ENCODE data around the gene PNMA8A.
"Not testable (repeated sequence)": the region's sequence is repeated elsewhere in the genome, so short reads cannot be mapped to it uniquely, and the experiment has no call there.

Gene PNMA8A

DNA sequence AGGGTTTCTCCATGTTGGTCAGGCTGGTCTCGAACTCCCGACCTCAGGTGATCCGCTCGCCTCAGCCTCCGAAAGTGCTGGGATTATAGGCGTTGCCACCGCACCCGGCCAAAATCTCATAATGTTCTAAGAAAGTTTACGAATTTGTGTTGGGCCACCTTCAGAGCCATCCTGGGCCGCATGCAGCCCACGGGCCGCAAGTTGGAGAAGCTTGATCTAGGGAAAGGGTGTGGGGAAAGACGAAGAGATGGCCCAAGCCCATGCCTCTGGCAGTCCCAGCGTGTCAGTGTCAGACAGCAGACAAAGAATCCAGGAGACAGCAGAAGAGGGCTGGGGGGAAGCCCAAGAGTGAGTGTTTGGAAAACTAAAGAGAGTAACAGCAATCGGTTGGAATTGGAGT, 25.3 kb downstream of the PNMA8A start:
- no peak overlapping the region for H3K27ac Mint-ChIP-seq

DNA sequence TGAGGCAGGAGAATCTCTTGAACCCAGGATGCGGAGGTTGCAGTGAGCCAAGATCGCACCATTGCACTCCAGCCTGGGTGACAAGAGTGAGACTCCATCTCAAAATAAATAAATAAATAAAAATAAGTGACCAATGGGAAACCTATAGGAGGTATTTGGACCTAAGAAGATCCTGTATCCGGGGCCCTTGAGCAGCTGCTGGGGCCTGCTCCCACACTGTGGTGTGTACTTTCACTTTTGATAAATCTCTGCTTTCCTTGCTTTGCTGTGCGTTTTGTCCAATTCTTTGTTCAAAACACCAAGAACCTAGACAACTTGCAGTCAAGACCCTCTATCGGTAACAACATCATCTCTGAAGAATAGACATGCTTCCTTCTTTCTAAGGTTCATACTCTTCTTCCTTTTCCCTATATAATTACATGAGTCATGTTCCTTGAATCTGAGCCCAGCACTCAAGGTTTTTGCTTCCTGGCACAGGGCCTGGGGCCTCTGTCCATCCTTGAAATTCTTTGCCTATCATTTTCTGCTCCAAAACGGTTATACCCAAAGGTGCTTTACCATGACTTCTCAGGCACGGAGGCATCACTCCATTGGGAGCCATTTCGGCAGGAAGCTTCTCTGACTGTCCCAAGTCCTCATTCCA, 28.4 kb downstream of the PNMA8A start:
- Mint-ChIP-seq H3K27ac (no peak overlapping the region), H3K4me1 (no peaks in the 10 kb centered on the region), H3K27me3 (peaks cover 6 to 17% of the 10 kb centered on the region in 2 donors), H3K4me3 (no peak overlapping the region), H3K36me3 (no peaks in the 10 kb centered on the region), H3K9me3 (no peaks in the 10 kb centered on the region)
- DNase-seq = no peak
- ATAC-seq (replicated peaks) = no peak

More for the DNA sequence above, 25.3 kb downstream of the PNMA8A start:
- H3K36me3 Mint-ChIP-seq = no peaks in the 10 kb centered on the region
- H3K4me3 Mint-ChIP-seq = no peak overlapping the region
- H3K9me3 Mint-ChIP-seq = peaks cover 7 to 8% of the 10 kb centered on the region in 2 donors
- no peak for ATAC-seq (replicated peaks)
- no peaks in the 10 kb centered on the region for H3K4me1 Mint-ChIP-seq
- no peak for DNase-seq
- H3K27me3 Mint-ChIP-seq = peaks cover 6 to 27% of the 10 kb centered on the region in 2 donors

DNA sequence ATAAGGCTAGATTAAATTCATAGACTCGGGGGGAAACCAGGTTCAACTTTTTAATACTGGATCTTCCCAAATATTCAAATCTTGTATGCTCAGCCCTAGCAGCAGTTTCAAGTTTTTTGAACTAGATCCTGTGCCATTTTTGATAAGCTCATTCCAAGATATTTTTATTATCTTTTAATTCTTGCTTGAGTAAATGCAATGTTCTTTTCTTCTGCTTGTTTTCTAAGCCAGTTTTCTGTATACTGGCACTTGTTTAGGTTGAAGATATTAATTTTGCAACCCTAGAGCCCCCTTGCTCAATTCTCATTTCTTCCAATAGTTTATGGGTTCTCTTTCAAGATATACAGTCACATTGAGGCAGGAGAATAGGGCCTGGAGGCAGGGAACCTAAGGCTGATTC, 29.5 kb downstream of the PNMA8A start:
- Mint-ChIP-seq H3K4me3 (no peak overlapping the region), H3K27ac (no peak overlapping the region)

DNA sequence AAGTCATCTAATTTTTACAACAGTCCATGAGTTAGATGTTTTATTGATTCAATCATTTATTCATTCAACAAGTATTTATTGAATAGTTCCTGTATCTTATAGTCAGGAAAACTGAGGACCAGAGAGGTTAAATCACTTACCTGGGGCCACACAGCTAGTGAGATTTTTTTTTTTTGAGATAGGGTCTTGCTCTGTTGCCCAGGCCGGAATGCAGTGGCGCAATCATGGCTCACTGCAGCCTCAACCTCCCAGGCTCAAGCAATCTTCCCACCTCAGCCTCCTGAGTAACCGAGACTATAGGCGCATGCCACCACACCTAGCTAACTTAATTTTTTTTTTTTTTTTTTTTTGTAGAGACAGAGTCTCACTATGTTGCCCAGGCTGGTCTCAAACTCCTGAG, 35.7 kb downstream of the PNMA8A start:
- H3K4me3 Mint-ChIP-seq; H3K36me3 Mint-ChIP-seq; H3K27ac Mint-ChIP-seq; H3K4me1 Mint-ChIP-seq; H3K9me3 Mint-ChIP-seq; ATAC-seq (replicated peaks); DNase-seq: not testable (repeated sequence)
- H3K27me3 Mint-ChIP-seq = peaks cover 20 to 33% of the 10 kb centered on the region in 2 donors

More for the DNA sequence above, 29.5 kb downstream of the PNMA8A start:
- Mint-ChIP-seq H3K9me3 (no peaks in the 10 kb centered on the region), H3K27me3 (peaks cover 0 to 10% of the 10 kb centered on the region in 2 donors), H3K4me1 (no peaks in the 10 kb centered on the region), H3K36me3 (no peaks in the 10 kb centered on the region)
- ATAC-seq (replicated peaks) = no peak
- no peak for DNase-seq

DNA sequence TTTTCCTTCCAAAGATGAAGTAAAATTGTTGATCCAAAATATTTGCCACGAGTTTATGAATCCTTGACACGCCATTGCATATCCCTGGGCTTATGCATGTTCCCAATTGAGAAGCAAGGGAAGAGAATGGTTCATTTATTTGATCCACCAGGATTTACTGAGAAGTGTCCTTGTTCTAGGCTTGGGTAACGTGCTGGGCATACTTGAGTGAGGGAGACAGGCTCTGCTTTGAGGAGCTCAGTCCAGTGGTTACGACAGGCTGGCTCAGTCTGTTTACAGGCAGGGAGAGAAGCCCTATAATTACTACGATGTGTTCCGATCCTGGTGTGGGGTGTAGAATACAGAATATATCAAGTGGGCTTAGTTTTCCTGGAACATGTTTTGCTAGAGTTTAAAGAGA, 36.4 kb downstream of the PNMA8A start:
- Mint-ChIP-seq H3K4me1 (no peaks in the 10 kb centered on the region), H3K9me3 (no peaks in the 10 kb centered on the region), H3K27me3 (peaks cover 27 to 39% of the 10 kb centered on the region in 2 donors), H3K27ac (no peak overlapping the region), H3K36me3 (no peaks in the 10 kb centered on the region), H3K4me3 (no peak overlapping the region)
- DNase-seq (no peak), ATAC-seq (replicated peaks) (no peak)

DNA sequence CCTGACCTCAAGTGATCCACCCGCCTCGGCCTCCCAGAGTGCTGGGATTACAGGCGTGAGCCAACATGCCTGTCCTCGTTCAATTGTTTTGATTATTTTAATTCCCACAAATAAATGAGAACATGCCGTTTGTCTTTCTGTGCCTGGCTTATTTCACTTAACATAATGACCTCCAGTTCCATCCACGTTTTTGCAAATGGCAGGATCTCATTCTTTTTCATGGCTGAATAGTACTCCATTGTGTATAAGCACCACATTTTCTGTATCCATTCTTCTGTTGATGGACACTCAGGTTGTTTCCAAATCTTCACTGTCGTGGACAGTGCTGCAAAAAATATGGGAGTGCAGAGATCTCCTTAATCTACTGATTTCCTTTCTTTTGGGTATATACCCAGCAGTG, 37.9 kb downstream of the PNMA8A start:
- H3K27me3 Mint-ChIP-seq = peaks cover 39 to 55% of the 10 kb centered on the region in 2 donors
- H3K4me3 Mint-ChIP-seq; H3K4me1 Mint-ChIP-seq; DNase-seq; H3K36me3 Mint-ChIP-seq; H3K9me3 Mint-ChIP-seq; H3K27ac Mint-ChIP-seq; ATAC-seq (replicated peaks): not testable (repeated sequence)

DNA sequence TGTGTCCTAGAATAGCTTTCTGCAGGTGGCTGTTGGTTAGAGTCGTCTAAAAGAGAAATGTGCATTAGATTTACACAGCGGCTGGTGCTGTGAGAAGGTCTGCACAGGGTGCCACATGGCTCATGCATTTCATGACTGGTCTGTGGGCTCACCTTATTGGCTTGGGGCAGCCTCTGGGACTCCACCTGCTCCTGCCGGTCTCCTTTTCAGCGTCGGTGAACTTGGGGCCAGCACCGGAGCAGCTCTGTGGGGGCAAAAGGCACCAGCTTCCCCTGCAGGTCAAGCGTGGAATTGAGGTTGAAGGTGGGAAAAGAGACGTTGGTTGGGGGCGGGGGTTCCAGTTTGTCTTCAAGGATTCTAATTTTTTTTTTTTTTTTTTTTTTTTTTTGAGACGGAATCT, 39.5 kb downstream of the PNMA8A start:
- H3K27me3 Mint-ChIP-seq = peaks cover 56 to 71% of the 10 kb centered on the region in 2 donors
- peaks cover 14 to 15% of the 10 kb centered on the region in 2 donors for H3K4me1 Mint-ChIP-seq
- DNase-seq = no peak
- no peak overlapping the region for H3K27ac Mint-ChIP-seq
- no peak overlapping the region for H3K4me3 Mint-ChIP-seq
- peaks cover 0 to 1% of the 10 kb centered on the region in 2 donors for H3K36me3 Mint-ChIP-seq
- no peaks in the 10 kb centered on the region for H3K9me3 Mint-ChIP-seq
- ATAC-seq (replicated peaks) = peak in 1 of 2 donors; percentile 21

DNA sequence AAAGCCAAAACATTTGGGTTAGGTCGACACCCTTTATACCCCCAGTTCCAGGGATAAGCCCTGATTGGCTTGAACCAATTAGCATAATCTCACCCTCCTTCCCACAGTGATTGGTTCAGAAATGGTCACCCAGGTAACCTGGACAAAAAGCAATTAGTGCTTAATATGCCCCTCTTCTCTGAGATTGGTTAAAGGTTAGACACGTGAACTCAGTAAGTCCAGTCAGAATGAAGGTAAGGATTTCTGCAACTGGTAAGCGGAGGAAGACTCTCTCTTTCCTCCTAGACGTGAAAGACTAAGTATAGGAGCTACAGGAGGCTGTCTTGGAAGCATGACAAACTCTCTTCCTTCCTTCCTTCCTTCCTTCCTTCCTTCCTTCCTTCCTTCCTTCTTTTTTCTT, 41.4 kb downstream of the PNMA8A start:
- Mint-ChIP-seq H3K27me3 (peaks cover 67 to 84% of the 10 kb centered on the region in 2 donors), H3K4me1 (peaks cover 22 to 25% of the 10 kb centered on the region in 2 donors), H3K27ac (no peak overlapping the region), H3K9me3 (no peaks in the 10 kb centered on the region), H3K36me3 (peaks cover 0 to 2% of the 10 kb centered on the region in 2 donors), H3K4me3 (no peak overlapping the region)
- DNase-seq = no peak
- no peak for ATAC-seq (replicated peaks)

DNA sequence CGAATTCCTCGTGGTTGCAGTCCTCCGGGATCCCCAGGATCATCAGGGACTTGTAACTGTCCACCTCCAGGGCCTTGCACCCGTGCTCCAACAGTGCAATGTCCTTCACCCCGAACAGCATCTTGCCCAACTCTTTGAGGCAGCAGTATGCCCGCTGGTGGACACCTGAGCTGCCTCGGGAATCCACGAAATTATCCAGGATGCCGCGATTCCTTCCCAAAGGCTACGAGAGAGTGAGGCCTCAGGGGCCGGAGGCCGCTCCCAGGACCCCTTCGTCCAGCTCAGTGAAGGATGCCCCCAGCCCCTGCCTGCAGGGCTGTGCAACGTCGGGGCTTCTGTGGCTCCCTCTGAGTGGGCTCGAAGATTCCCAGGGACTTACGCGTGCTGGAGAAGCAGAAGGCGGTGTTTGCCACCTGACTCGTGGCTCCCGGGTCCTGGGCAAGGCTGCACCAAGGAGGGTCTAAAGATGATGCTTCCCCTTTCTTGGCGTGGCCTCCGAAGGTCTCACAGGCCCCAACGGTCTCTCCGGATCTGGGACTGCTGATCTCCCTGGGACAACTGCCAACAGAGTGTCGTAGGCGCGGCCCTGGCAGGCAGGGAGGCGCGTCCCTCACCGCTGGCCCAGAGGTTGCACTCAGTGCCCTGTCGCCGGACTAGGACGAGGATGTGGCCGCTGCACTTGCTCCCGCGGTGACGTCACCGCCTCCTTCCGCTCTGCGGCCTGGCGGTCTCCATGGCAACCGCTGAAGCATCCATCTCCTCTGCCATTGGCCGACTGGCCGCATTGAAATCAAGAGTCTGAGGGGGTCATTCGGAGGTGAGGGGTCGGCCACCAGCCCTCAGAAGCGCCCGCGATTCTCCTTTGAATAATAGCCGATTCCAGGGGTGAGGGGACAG, 42.9 kb downstream of the PNMA8A start, which contains the start of gene PNMA8C:
PNMA8C (minus strand) TSS at position 698 of the 897 bp plus-strand sequence; CDS start at position 121, 577 bp downstream.
- peaks cover 22 to 25% of the 10 kb centered on the region in 2 donors for H3K4me1 Mint-ChIP-seq
- peak; percentile 68 to 75 for ATAC-seq (replicated peaks)
- H3K27ac Mint-ChIP-seq = peak within 1 kb of the TSS; percentile 88
- DNase-seq = peak; percentile 43
- H3K36me3 Mint-ChIP-seq = peaks cover 0 to 2% of the 10 kb centered on the region in 2 donors
- H3K4me3 Mint-ChIP-seq = peak within 1 kb of the TSS; percentile 79 to 86
- no peaks in the 10 kb centered on the region for H3K9me3 Mint-ChIP-seq
- peaks cover 65 to 87% of the 10 kb centered on the region in 2 donors for H3K27me3 Mint-ChIP-seq

DNA sequence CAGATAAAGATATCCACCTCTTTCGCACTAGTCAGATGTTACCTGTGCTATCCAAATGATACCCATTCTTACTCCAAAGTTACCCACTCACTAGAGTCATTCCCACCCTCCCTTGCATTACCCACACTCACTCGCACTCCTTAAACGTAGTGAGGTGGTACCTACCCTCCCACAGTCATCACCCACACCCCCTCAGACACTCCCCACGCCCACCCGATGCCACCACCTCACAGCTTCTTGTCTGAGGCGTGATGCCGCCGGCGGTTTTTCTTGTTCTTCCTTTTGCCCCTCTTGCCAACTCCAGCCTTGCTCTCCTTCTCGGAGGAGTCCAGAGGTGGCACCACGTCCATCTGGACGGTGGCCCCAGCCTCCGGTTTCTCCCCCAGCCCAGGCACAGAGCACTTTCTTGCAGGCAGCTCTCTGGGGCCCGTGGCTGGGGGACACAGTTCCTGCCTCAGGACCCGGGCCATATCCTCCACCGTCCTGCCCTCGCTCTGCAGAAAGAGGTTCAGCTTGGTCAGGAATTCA, 43.8 kb downstream of the PNMA8A start:
- H3K36me3 Mint-ChIP-seq = peaks cover 0 to 2% of the 10 kb centered on the region in 2 donors
- peaks cover 22 to 25% of the 10 kb centered on the region in 2 donors for H3K4me1 Mint-ChIP-seq
- ATAC-seq (replicated peaks) = no peak
- H3K9me3 Mint-ChIP-seq = no peaks in the 10 kb centered on the region
- no peak for DNase-seq
- peak overlapping the region in 1 of 2 donors; percentile 84 for H3K4me3 Mint-ChIP-seq
- H3K27ac Mint-ChIP-seq = no peak overlapping the region
- H3K27me3 Mint-ChIP-seq = peaks cover 69 to 94% of the 10 kb centered on the region in 2 donors

DNA sequence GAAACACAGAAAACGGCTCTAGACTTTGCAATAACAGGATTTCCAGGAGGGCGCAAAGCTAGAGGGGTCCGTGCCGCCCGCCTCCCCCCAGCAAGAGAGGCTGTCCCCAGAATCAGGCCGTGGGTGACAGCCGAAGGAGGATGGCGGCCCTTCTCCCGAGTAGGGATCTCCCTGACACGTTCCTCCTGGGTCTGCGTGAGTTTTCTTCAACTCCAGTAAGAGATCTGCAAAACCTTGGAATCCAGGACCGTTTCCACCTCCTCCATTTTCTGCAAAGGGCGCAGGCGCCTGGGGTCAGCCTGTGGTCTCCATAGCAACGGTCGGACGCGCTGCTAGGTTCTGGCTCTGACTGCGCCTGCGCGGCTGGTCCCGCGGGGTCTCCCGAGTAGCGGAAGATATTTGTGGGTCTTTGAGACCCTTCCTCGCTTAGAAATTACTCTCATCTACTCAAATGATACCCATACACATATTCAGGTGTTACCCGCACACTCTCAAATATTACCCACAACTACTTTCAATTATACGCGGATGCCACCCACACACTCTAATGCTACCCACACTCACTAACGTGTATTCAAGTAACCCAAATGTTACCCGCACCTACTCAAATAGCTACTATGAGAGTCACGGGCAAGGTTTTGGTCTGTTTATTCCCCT, 44.7 kb downstream of the PNMA8A start:
- peak; percentile 43 for DNase-seq
- peak; percentile 73 to 75 for ATAC-seq (replicated peaks)
- H3K27me3 Mint-ChIP-seq = peaks cover 70 to 90% of the 10 kb centered on the region in 2 donors
- peaks cover 0 to 2% of the 10 kb centered on the region in 2 donors for H3K36me3 Mint-ChIP-seq
- no peaks in the 10 kb centered on the region for H3K9me3 Mint-ChIP-seq
- peak overlapping the region; percentile 84 to 85 for H3K4me3 Mint-ChIP-seq
- peak overlapping the region; percentile 84 for H3K27ac Mint-ChIP-seq
- peaks cover 22 to 25% of the 10 kb centered on the region in 2 donors for H3K4me1 Mint-ChIP-seq

DNA sequence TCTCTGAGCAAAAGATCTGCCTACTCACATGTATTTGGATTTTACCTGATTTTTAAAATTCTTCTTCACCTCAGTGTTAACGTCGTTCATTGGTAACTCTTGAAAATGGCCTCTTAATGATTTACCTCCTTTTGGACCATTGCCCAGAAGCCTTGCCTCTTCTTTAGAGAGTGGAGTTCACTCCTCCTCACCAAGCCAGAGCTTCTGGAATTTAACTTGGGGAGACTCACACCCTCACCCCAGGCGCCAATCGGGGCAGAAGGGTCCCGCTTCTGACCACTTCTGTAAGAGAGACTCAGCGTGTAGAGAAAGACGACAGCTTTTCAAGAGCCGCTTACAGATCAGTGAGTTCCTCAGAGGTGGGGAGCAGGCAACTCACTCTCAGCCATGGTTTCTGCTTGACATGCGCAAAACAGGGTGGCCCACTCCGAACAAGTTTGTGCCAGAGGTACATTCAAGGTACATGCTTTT, 45.3 kb downstream of the PNMA8A start:
- DNase-seq = no peak
- Mint-ChIP-seq H3K4me1 (peaks cover 22 to 25% of the 10 kb centered on the region in 2 donors), H3K27ac (no peak overlapping the region), H3K36me3 (peaks cover 0 to 2% of the 10 kb centered on the region in 2 donors), H3K27me3 (peaks cover 64 to 85% of the 10 kb centered on the region in 2 donors), H3K4me3 (peak overlapping the region; percentile 84 to 85), H3K9me3 (no peaks in the 10 kb centered on the region)
- ATAC-seq (replicated peaks) = peak; percentile 36 to 41

DNA sequence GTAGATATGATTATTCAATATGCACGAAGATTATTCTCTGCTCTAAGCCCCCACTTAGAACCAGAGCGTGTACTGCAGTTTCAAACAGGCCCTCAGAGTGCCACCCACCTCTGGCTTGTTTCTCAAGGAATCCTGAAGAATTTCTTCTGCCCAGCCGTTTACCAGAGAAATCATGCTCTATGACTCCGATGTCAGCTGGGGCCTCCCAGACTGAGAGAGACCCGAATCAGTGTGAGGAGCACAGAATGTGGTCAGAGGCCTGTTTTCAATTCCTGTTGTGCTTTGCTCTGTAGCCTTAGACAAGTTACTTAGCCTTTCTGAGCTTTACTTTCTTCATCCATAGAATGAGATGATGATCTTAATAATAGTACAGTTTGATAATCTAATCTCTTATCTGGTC, 48.2 kb downstream of the PNMA8A start:
- no peak overlapping the region for H3K4me3 Mint-ChIP-seq
- H3K36me3 Mint-ChIP-seq = peaks cover 0 to 2% of the 10 kb centered on the region in 2 donors
- H3K9me3 Mint-ChIP-seq = no peaks in the 10 kb centered on the region
- DNase-seq = no peak
- peaks cover 51 to 83% of the 10 kb centered on the region in 2 donors for H3K27me3 Mint-ChIP-seq
- H3K27ac Mint-ChIP-seq = no peak overlapping the region
- H3K4me1 Mint-ChIP-seq = peaks cover 14 to 15% of the 10 kb centered on the region in 2 donors
- ATAC-seq (replicated peaks) = no peak

DNA sequence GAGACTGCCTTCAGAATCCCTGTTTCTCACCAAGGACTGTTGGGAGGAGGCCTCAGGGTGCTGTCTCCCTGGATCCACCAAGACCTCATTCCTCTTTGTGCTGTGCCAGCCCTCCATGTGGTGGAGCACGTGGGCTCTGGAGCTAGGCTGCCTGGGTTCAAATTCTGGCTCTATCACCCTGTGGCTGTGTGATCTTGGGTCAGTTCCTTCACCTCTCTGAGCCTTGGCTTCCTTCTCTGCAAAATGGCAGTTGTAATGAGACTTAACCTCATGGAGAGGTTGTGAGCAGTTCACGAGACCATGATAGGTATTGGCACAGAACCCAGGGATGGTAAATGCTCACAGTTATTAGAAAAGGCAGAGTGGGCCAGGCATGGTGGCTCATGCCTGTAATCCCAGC, 49.0 kb downstream of the PNMA8A start:
- Mint-ChIP-seq H3K27me3 (peaks cover 43 to 76% of the 10 kb centered on the region in 2 donors), H3K4me1 (peaks cover 11 to 14% of the 10 kb centered on the region in 2 donors), H3K4me3 (no peak overlapping the region), H3K36me3 (peaks cover 0 to 2% of the 10 kb centered on the region in 2 donors), H3K9me3 (no peaks in the 10 kb centered on the region), H3K27ac (no peak overlapping the region)
- no peak for DNase-seq
- ATAC-seq (replicated peaks) = no peak

Data from stimulated activated naive B cell treated with anti-CD40 and anti-IgM and Interleukin-4, amounts not matched to agents 10 μg/mL and 1 μg/mL and 100 μg/mL, for 72 hours (primary cell).